OCI-LY1 (cell line): Measurements from ENCODE around the gene ATP8A2.

Experiments used
- H2AFZ ChIP-seq: fragments of 200-600 bp; sonication (generic), shearing (Covaris generic); 2 replicates; pipeline ENCODE4 v1.6.0; 2014; ENCODE audit warnings: antibody characterized with exemption, mild to moderate bottlenecking, low read length
- H3F3A ChIP-seq: fragments of 200-600 bp; sonication (generic), shearing (Covaris generic); 2 replicates; pipeline ENCODE4 v1.6.0; 2014; ENCODE audit warnings: mild to moderate bottlenecking, antibody characterized with exemption, low read length, moderate library complexity; ENCODE audit not compliant: insufficient read depth
- H3K27ac ChIP-seq: fragments of 200-600 bp; sonication (generic); 2 replicates; pipeline ENCODE4 v1.5.1; 2014; ENCODE audit warnings: low read length, mixed run types, mild to moderate bottlenecking, low read depth; ENCODE audit not compliant: poor library complexity, severe bottlenecking
- H3K27me3 ChIP-seq: fragments of 200-600 bp; sonication (generic); 2 replicates; pipeline ENCODE4 v1.6.0; 2014; ENCODE audit warnings: antibody characterized with exemption, mild to moderate bottlenecking, low read length, moderate library complexity; ENCODE audit not compliant: insufficient read depth
- H3K36me3 ChIP-seq: fragments of 200-600 bp; sonication (generic); 2 replicates; pipeline ENCODE4 v1.6.1; 2014; ENCODE audit warnings: mild to moderate bottlenecking, antibody characterized with exemption, low read length, moderate library complexity, mixed read lengths; ENCODE audit not compliant: insufficient read depth
- H3K4me1 ChIP-seq: fragments of 200-600 bp; sonication (generic); 2 replicates; pipeline ENCODE4 v1.5.1; 2014; ENCODE audit warnings: mild to moderate bottlenecking, low read length, moderate library complexity; ENCODE audit not compliant: insufficient read depth, severe bottlenecking
- H3K4me2 ChIP-seq: fragments of 200-600 bp; sonication (generic), shearing (Covaris generic); 2 replicates; pipeline ENCODE4 v1.6.1; 2014; ENCODE audit warnings: low read length
- H3K4me3 ChIP-seq: fragments of 200-600 bp; sonication (generic); 2 replicates; pipeline ENCODE4 v1.5.1; 2014; ENCODE audit warnings: low read length, low read depth, mild to moderate bottlenecking, mixed read lengths; ENCODE audit not compliant: poor library complexity, severe bottlenecking
- H3K79me2 ChIP-seq: fragments of 200-600 bp; shearing (Covaris generic); 2 replicates; pipeline ENCODE4 v1.6.1; 2016; ENCODE audit warnings: mixed run types, low read length, mixed read lengths; ENCODE audit not compliant: insufficient read depth
- H3K9ac ChIP-seq: fragments of 200-600 bp; sonication (generic), shearing (Covaris generic); 2 replicates; pipeline ENCODE4 v1.6.1; 2014; ENCODE audit warnings: mild to moderate bottlenecking, low read length, mixed read lengths
- H3K9me2 ChIP-seq: fragments of 200-600 bp; sonication (generic), shearing (Covaris generic); 2 replicates; pipeline ENCODE4 v1.6.1; 2014; ENCODE audit warnings: low read depth, mild to moderate bottlenecking, low read length, mixed read lengths
- H3K9me3 ChIP-seq: fragments of 200-600 bp; shearing (Covaris generic); 2 replicates; pipeline ENCODE4 v1.6.1; 2014; ENCODE audit warnings: low read length, mixed read lengths
- H4K20me1 ChIP-seq: fragments of 200-600 bp; sonication (generic), shearing (Covaris generic); 2 replicates; pipeline ENCODE4 v1.6.0; 2016; ENCODE audit warnings: mild to moderate bottlenecking, low read length; ENCODE audit not compliant: insufficient read depth
- EZH2 ChIP-seq: fragments of 200-600 bp; sonication (generic), shearing (Covaris generic); IDR thresholded peaks from 2 replicates; pipeline ENCODE4 v1.8.0; 2017; ENCODE audit warnings: borderline replicate concordance, mixed run types, mild to moderate bottlenecking, antibody characterized with exemption, low read length, moderate library complexity, mixed read lengths
- TF ChIP-seq, protein P1 (sequence below): fragments of 200-600 bp; sonication (generic), shearing (Covaris generic); IDR thresholded peaks from 2 replicates; pipeline ENCODE4 v1.5.1; 2017; ENCODE audit warnings: mild to moderate bottlenecking, antibody characterized with exemption, low read length, moderate library complexity, mixed read lengths

ATP8A2 gene

GRCh38 chr13:25806264-25806974, 434.6 kb downstream of the ATP8A2 start:
- no peak overlapping the region for H3K27ac ChIP-seq
- H3F3A ChIP-seq = no peaks in the 10 kb centered on the region
- no peaks in the 10 kb centered on the region for H3K27me3 ChIP-seq
- no peaks in the 10 kb centered on the region for H3K4me1 ChIP-seq
- no peaks in the 10 kb centered on the region for H4K20me1 ChIP-seq
- H2AFZ ChIP-seq = no peak overlapping the region
- no peaks in the 10 kb centered on the region for H3K9me2 ChIP-seq
- H3K4me3 ChIP-seq = no peak overlapping the region
- no peak overlapping the region for H3K9ac ChIP-seq
- H3K36me3 ChIP-seq = no peaks in the 10 kb centered on the region
- no peak overlapping the region for H3K4me2 ChIP-seq
- no peaks in the 10 kb centered on the region for H3K79me2 ChIP-seq
- H3K9me3 ChIP-seq = no peaks in the 10 kb centered on the region
- TF ChIP-seq, protein P1, sequence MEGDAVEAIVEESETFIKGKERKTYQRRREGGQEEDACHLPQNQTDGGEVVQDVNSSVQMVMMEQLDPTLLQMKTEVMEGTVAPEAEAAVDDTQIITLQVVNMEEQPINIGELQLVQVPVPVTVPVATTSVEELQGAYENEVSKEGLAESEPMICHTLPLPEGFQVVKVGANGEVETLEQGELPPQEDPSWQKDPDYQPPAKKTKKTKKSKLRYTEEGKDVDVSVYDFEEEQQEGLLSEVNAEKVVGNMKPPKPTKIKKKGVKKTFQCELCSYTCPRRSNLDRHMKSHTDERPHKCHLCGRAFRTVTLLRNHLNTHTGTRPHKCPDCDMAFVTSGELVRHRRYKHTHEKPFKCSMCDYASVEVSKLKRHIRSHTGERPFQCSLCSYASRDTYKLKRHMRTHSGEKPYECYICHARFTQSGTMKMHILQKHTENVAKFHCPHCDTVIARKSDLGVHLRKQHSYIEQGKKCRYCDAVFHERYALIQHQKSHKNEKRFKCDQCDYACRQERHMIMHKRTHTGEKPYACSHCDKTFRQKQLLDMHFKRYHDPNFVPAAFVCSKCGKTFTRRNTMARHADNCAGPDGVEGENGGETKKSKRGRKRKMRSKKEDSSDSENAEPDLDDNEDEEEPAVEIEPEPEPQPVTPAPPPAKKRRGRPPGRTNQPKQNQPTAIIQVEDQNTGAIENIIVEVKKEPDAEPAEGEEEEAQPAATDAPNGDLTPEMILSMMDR = no peak
- TF ChIP-seq EZH2 = no peak

DNA sequence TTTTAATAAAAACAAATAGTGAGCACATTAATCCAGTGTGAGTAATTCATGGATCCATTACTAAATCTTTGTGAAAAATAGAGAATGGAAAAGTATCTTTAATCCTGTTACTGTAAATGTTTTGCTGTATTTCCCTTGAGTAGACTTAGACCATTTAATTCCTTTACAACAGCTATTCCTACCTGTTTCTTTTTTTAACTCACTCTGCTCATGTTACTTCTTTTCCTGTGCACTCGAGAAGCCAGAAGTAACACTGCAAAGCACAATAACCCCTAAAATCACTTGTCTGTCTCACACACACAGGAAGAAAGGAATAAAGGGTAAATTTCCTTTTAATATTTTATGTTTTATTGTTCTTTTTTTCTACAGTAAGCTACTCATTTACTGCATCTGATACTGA, 435.8 kb downstream of the ATP8A2 start:
- TF ChIP-seq EZH2 = no peak
- TF ChIP-seq, protein P1 = no peak
- Histone ChIP-seq H3K9ac (no peak overlapping the region), H3F3A (no peaks in the 10 kb centered on the region), H2AFZ (no peak overlapping the region), H3K9me3 (peaks cover 3% of the 10 kb centered on the region; the same call in 1 of the 2 replicates), H3K4me2 (no peak overlapping the region), H4K20me1 (no peaks in the 10 kb centered on the region), H3K79me2 (no peaks in the 10 kb centered on the region), H3K36me3 (no peaks in the 10 kb centered on the region), H3K9me2 (no peaks in the 10 kb centered on the region), H3K27ac (no peak overlapping the region), H3K4me1 (no peaks in the 10 kb centered on the region), H3K27me3 (no peaks in the 10 kb centered on the region), H3K4me3 (no peak overlapping the region)

DNA sequence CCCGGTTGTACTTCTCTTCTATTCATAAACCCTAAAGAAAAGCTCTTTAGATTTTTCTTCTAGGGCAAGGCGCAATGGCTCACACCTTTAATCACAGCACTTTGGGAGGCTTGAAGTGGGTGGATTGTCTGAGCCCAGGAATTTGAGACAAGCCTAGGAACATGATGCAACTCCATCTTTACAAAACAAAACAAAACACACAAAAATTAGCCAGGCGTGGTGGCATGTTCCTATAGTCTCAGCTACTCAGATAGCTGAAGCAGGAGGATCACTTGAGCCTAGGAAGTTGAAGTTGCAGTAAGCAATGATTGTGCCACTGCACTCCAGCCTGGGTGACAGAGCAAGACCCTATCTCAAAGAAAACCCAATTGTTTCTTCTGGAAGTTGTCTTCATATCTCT, 439.7 kb downstream of the ATP8A2 start:
- Histone ChIP-seq H3K4me2 (no peak overlapping the region), H3K4me1 (no peaks in the 10 kb centered on the region), H3K9me2 (no peaks in the 10 kb centered on the region), H3F3A (no peaks in the 10 kb centered on the region), H3K27ac (no peak overlapping the region), H3K9me3 (peaks cover 3% of the 10 kb centered on the region; the same call in 1 of the 2 replicates), H4K20me1 (no peaks in the 10 kb centered on the region), H2AFZ (no peak overlapping the region), H3K79me2 (no peaks in the 10 kb centered on the region), H3K9ac (no peak overlapping the region), H3K4me3 (no peak overlapping the region), H3K36me3 (no peaks in the 10 kb centered on the region), H3K27me3 (no peaks in the 10 kb centered on the region)
- TF ChIP-seq EZH2 = no peak
- TF ChIP-seq, protein P1 = no peak
